HG03457 (cell line): ENCODE data around the gene TMEM143.

Source experiments
- ATAC-seq: cut with Tn5 transposase; IDR thresholded peaks from one replicate; pipeline ENCODE4 v1.9.1; 2021; ENCODE audit warnings: moderate number of reproducible peaks; ENCODE audit not compliant: unreplicated experiment

The TMEM143 gene

DNA sequence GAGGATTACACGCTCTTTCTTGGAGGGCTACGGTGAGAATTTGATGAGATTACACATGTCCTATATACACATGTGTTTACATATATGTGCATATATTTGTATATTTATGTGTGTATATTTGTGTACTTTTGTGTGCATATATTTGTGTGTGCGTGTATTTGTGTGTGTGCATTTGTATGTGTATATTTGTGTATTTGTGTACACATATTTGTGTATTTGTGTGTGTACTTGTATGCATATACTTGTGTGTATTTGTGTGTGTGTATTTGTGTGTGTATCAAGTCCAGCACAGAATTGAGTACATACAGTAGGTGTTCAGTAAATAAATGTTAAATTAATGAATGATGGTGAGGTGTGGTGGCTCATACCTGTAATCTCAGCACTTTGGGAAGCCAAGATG lies 1.8 kb downstream of the TMEM143 start:
- ATAC-seq: no peak

DNA sequence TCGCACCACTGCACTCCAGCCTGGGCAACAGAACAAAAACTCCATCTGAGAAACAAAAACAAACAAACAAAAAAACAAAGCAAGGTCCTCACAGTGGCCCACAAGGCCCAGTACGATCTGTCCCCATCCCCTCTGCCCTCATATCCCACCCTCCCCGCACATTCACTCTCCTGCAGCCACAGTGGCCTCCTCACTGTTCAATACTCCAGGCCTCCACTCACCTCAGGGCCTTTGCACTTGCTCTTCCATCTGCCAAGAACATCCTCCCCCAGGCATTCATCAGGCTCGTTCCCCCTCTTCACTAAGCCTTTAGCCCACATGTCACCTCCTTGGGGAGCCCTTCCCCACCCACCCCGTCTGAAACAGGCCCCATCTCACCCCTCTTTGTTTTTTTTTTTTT lies 4.6 kb downstream of the TMEM143 start:
- no peak for ATAC-seq

DNA sequence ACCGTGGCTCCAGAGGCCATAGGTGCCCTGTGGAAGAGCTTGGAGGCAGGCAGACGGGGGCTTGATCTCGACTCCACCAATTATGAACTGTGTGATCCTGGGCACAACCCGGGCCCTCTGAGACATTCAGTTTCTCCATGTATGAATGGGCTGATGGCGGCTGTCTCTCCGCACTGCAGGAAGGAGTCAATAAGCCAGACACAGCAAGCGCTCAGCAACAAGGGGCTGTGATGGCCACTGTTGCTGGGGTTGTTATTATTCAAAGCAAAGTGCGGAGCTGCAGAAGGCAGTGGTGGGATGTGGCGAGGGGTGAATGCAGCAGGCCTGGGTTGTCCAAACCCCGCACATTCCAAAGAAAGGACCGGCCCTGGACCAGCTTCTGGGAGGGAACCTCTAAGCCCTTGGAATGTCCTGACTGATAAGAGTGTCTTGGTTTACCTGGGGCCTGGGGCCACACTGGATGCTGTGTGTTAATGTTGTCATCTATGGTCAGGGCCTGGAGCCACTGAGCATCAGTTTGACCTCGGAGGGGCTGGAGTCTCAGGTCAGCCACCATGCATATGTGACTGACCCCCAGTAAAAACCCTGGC lies 8.3 kb downstream of the TMEM143 start:
- no peak for ATAC-seq

DNA sequence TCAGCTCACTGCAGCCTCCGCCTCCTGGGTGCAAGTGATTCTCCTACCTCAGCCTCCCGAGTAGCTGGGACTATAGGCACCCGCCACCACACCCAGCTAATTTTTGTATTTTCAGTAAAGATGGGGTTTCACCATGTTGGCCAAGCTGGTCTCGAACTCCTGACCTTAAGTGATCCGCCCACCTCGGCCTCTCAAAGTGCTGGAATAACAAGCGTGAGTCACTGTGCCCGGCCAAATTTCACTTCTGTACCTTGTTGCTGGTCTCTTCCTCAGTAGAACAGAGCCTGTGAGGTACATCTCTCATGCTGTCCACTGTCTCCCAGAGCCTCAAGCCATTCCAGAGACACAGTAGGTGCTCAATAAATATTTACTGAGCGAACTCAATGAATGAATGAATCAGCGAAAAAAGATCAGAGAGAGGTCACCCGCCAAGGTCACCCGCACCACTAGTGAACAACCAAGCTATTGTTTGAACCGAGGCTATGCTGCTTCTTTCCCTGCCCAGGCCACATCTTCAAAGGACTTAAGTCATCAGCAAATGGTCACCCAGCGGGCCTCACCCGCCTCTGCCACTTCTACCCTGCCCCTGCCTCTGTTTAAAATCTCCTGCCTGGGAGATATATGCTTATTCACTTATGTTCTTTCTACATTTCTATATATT lies 9.3 kb downstream of the TMEM143 start:
- ATAC-seq: no peak

GRCh38 chr19:48353677-48354076 lies 10.1 kb downstream of the TMEM143 start:
- ATAC-seq: no peak

DNA sequence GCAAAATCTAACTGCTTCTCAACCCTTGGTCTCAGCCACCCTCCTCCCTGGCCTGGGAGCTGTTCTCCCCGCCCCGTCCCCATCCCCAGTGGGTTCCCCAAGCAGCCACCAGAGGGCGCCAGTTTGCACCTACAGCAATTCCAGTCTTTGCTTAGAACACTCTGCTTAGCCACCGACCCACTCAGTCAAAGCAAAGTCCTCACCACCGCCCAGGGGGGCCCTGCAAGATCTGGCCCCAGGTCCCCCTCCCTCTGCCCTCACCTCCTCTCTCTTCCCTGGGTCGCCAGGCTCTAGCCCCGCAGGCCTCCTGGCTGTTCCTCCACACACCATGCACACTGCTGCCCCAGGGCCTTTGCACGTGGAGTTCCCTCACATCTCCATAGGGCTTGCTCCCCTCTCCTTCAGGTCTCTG lies 12.4 kb downstream of the TMEM143 start:
- ATAC-seq: no peak

- no peak for ATAC-seq
Observed at GRCh38 chr19:48350856-48351255, 12.9 kb downstream of the TMEM143 start.

DNA sequence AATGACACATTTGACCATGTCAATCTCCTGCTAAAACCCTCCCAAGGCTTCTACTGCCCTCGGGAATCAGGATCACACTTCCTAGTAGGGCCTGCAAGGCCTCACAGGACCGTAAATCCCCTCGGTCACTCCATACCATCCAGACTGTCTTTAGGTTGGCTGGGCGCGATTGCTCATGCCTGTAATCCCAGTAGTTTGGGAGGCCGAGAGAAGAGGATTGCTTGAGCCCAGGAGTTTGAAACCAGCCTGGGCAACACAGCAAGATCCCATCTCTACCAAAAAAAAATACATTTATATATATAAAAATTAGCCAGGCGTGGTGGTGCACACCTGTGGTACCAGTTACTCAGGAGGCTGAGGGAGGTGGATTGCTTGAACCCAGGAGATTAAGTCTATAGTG lies 15.0 kb downstream of the TMEM143 start:
- ATAC-seq: no peak

GRCh38 chr19:48348045-48348444 lies 15.7 kb downstream of the TMEM143 start:
- ATAC-seq: no peak

DNA sequence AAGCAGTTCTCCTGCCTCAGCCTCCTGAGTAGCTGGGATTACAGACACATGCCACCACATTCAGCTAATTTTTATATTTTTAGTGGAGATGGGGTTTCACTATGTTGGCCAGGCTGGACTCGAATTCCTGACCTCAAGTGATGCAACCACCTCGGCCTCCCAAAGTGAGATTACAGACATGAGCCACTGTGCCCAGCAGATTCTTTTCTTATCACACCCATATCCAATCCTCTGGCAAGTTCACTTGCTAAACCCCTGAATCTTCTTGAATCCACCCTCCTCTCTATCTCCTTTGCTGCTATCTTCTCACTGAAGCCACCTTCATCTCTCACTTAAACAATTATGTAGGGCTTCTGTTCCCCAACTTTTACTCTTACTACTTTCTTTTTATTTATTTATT lies 17.5 kb downstream of the TMEM143 start:
- ATAC-seq: no peak

- ATAC-seq: no peak
Observed at GRCh38 chr19:48344892-48345291, 18.8 kb downstream of the TMEM143 start.

DNA sequence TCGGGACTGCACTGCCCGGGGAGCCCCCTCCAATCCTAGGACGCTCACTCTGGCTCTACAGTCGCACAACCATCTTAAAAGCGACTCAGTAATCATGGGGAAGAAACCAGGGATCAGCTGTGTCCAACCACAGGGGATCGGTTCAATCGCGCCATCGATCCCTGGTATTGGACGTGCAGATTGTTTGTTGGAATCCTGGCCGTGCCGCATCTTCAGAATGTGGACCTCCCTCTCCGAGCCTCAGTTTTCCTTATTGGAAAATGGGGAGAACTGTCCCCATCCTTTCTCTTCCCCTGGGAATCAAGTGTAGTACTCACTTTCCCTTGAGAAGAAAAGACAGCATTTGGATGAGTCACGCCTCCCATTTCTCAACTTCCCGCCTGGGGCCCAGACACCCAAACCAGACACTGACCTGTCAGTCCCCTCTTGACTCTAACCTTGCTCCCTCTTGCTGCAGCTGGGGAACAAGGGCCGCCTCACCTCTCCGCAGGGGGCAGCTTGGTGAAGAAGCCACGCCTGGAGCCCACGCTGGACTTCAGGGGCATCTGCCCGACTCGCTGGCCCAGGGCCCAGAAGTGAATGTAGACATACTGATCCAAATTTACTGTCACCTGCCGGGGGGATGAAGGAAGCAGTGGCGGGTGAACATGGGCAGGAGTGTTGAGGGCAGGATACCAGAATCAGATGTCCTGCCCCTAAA lies 20.7 kb downstream of the TMEM143 start:
- ATAC-seq: no peak

DNA sequence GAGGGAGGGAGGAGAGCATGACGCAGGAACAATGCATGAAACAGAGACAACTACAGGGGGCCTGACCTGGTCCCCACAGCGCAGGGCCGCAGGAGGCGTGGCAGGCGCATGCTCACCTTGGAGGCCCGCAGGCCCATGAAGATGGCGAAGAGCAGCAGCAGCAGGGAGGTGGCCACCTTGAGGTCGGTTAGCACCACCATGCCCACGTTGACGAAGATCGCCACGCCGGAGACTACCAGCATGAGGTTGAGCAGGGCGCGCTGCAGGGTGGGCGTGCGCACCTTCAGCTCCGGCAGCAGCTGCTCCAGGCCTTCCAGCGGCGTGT lies 21.4 kb downstream of the TMEM143 start:
- ATAC-seq: no peak

DNA sequence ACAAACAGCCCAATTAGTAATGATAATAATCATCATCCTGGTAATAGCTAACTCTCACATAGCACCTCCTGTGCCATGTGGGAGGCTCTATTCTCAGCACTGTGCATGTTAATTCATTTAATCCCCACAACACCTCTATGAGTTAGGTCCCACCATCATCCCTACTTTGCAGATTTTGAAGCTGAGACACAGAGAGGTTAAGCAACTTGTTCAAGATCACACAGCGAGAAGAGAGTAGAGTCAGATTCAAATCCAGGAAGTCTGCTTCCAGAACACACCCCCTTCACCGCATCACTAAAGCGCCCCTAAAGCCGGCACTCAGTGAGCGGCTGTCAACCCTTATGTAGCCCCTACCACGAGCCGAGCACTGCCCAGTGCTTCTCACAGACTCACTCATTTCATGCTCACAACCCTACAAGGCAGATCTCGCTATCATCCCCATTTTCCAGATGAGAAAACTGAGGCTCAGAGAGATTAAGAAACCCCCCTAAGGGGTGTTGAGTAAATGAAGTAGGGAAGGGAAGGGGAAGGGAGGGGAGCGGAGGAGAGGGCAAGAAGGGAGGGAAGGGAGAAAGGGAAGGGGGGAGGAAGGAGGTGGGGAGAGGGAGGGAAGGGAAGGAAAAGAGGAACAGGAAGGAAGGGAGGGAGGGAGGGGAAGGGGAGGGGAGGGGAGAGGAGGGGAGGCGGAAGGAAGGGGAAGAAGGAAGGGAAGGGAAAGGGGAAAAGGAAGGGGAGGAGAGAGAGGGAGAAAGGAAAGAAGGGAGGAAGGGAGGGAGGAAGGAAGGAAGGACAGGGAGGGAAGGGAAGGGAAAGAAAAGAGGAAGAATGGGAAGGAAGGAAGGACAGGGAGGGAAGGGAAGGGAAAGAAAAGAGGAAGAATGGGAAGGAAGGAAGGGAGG lies 22.0 kb downstream of the TMEM143 start:
- no peak for ATAC-seq

DNA sequence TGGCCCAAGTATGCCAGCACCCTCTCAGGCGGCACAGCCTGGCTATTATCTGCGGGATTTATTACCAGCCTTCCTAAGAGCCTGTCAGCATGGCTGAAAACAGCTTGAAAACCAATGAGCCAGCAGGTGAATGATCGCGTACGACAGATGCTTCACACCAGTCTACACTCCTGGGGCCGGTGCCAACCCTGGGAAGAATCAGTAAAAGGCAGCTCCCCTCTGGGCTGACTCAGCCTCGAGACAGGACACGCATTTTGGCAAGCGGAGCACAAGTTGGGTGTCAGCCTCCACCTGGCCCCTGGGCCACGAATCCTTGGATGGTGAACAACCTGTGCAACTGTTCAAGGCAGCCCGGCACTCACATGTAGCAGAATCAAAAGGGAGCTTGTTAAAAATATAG lies 22.7 kb downstream of the TMEM143 start:
- ATAC-seq: no peak

DNA sequence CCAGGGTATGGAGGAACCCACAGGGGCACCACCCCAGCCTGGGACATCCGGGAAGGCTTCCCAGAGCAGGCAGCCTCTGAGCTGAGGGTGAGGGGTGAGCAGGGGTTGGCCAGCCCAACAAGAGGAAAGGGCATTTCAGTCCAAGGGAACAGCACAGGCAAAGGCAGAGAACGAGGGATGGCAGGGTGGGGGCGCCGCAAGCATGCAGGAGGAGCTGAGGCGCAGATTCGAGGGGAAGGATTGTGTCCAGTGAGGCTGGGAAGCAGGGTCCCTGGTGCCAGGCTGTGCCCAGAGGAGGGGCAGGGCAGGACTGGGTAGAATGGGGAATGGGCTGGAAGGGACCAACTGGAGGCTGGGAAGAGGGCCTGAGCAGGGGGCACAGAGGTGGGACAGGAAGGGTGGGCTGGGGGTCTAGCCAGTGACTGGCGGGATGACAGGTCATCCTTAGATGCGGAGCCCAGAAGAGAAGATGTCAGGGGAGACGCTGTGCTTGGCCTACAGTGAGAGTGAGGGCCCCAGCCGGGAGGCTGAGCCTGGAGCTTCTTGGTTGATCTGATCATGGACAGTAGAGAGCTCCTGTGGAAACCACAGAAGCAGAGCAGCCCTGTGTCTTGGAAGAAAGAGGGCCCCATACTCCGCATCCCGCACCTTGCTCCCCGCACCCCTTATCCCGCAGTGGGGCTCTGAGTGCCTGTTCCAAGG lies 24.8 kb downstream of the TMEM143 start:
- ATAC-seq: no peak

DNA sequence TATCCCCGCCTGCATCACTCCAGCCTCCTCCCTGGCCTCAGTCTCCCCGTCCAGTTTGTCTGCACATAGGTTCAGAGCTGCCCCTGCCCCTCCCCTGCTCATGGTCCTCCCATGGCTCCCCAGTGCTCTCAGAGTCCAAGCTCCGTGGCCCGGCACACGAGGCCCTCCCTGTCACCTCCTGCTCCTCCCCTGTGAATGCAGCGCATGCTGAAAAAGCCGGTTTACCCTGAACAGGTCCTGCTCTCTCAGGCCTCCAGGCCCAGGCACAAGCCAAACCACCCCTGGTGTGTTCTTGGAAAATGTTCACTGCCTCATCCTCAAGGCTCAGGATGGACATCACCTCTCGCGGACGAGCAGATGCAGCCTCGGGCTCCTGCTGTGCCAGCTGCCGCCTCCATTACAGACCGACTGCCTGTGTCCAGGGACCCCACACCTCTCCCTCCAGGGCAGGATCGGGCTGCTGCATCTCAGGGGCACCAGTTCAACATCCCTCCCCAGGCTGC lies 25.4 kb downstream of the TMEM143 start:
- ATAC-seq: no peak

DNA sequence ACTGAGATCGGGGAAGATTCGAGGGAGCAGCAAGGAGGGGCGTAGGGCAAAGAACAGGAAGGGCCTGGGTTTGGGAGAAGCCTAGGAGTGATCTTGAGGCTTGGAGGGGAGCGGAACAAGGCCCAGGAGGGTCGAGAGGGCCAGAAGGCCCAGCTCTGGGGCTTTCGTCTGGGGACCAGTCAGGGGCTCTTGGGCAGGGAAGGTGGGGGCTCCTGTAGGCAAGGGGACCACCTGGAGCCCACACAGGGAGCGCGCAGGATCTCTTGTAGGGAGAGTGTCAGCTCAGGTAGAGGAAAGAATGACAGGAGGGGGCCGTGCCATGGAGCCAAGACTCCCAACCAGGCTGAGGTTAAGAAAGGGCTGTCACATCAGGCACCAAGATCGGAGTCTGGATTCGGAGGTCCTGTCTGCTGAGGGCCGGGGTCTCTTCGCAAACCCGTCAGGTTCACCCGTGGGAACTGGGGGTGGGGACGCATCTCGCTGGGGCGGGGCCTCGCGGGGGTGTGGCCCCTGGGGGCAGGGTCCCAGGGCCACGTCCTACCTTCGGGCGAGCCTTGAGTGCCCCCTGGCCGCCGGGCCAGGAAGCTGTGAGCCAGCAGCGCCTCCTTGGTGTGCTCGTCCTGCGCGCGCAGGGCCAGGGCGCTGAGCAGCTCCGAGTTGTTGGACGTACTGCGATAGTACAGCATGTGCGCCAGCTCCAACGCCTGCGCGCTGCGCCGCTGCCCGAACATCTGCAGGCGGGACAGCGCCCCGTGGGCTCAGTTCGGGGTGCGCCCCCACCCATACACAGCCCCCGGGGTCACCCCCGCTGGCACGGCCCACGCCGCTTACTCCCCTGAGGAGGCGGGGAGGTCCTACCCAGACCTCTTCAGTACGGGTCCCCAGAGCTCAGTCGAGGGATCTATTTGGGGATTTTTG lies 30.0 kb downstream of the TMEM143 start:
- peak; percentile 35 for ATAC-seq

DNA sequence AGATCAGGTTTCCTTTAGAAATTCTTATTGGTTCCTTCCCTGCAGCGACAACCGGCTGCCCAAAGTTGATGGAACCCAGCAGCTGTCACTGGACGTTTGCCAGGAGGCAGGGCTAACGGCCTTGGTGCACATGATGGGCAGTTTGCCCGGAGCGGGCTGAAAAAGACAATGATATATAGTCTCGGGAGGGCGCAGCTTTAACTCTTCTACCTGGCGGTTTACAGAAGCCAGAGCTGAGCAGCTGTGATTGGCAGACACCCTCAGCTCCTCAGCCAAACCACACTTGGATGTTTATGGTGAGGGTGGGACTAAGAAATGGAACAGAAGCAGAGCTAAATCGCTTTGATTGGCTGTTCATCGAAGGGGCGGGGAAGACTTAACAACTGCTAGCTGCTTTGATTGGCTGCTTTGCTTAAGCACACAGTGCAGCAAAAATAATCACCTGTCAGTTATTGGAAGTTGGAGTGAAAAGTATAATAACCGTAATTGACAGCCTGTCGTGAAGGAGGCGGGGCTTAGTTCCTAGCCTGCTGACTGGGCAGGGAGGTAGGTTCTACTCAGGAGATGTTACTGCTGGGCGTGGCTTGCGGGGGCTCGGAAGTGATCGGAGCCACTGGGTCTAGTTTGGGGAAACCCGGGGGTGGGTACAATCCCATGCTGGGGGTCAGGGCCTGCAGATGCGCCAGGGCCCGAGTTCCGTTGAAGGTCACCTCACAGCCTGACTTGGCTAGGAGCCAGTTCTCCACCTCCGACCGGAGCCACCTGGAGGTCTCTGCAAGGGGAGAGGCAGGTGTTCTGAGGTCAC lies 30.9 kb downstream of the TMEM143 start:
- peak; percentile 47 for ATAC-seq
